Measurements from ENCODE around the gene LYAR. TPM values are rescaled to one million over a fixed set of nuclear protein-coding genes. Genes with fewer than 3 reads are reported as not detected.

LYAR gene
- total and polyA plus RNA-seq, 10 of the 15 experiments (the other 5 are each of a cell fraction or from before 2014, with no cell fraction given) = 18.3 to 85.4 (median 40.1) TPM

- Histone ChIP-seq H3K79me2 (ENCODE audit: control insufficient read depth, insufficient read depth, low read length) (no peaks in the 10 kb centered on the region), H3K27me3 (replicated peaks in 1 of 2; ENCODE audit: control insufficient read depth in 2 of 2, insufficient read depth in 2 of 2, low read length in 1 of 2) (no peaks in the 10 kb centered on the region), H4K20me1 (ENCODE audit: control insufficient read depth, insufficient read depth) (no peaks in the 10 kb centered on the region), H3K9me3 (replicated peaks; ENCODE audit: control insufficient read depth, insufficient read depth, low read length) (no peaks in the 10 kb centered on the region), H2AFZ (ENCODE audit: control insufficient read depth, low read depth, low read length) (no peak overlapping the region), H3K36me3 (ENCODE audit: control insufficient read depth in 2 of 2, insufficient read depth in 2 of 2, low read length in 1 of 2) (peaks cover 0 to 2% of the 10 kb centered on the region in 2 experiments; a peak in 2 of 4 replicates), H3K4me2 (ENCODE audit: control insufficient read depth, insufficient read depth) (no peak overlapping the region), H3K9ac (ENCODE audit: control insufficient read depth, insufficient read depth, low read length) (no peak overlapping the region), H3K4me1 (ENCODE audit: control insufficient read depth, insufficient read depth, low read length) (no peaks in the 10 kb centered on the region), H3K27ac (ENCODE audit: control insufficient read depth, insufficient read depth) (no peak overlapping the region), H3K4me3 (no peak overlapping the region)
- DNase-seq (ENCODE audit: low read depth, low spot score) = no peak
- intact Hi-C loops (cut with micrococcal nuclease; ENCODE audit: unreplicated experiment) (no loop called here), in situ Hi-C loops (cut with MboI) (no loop called here)
- ChIA-PET RAD21 (ENCODE audit: unreplicated experiment) (no interaction called here), POLR2A (no interaction called here), SMC1A (ENCODE audit: uncharacterized antibody, unreplicated experiment) (no interaction called here), CTCF (no interaction called here)
- WGBS (ENCODE audit: insufficient coverage, insufficient replicate concordance, low lambda C conversion rate, missing lambda C conversion rate) = 84% methylated on average over 18 of the region's 18 CpGs
- BruUV-seq (replicated peaks) = no TSS peak
- no peak for TF ChIP-seq STAT3 (IDR thresholded peaks at IDR 0.05; ENCODE audit: low read depth, low read length)
- no peak for TF ChIP-seq ESRRA (IDR thresholded peaks at IDR 0.05; ENCODE audit: low read length)
- TF ChIP-seq NRF1 (conservative IDR thresholded peaks at IDR 0.05; ENCODE audit: low read depth, low read length) = no peak
- TF ChIP-seq BHLHE40 (IDR thresholded peaks at IDR 0.05; ENCODE audit: borderline replicate concordance in 1 of 2, low read depth in 2 of 2, low read length in 1 of 2) = no peak
- TF ChIP-seq E2F4 (IDR thresholded peaks at IDR 0.05; ENCODE audit: low read depth, low read length) = no peak
- TF ChIP-seq, protein P1, sequence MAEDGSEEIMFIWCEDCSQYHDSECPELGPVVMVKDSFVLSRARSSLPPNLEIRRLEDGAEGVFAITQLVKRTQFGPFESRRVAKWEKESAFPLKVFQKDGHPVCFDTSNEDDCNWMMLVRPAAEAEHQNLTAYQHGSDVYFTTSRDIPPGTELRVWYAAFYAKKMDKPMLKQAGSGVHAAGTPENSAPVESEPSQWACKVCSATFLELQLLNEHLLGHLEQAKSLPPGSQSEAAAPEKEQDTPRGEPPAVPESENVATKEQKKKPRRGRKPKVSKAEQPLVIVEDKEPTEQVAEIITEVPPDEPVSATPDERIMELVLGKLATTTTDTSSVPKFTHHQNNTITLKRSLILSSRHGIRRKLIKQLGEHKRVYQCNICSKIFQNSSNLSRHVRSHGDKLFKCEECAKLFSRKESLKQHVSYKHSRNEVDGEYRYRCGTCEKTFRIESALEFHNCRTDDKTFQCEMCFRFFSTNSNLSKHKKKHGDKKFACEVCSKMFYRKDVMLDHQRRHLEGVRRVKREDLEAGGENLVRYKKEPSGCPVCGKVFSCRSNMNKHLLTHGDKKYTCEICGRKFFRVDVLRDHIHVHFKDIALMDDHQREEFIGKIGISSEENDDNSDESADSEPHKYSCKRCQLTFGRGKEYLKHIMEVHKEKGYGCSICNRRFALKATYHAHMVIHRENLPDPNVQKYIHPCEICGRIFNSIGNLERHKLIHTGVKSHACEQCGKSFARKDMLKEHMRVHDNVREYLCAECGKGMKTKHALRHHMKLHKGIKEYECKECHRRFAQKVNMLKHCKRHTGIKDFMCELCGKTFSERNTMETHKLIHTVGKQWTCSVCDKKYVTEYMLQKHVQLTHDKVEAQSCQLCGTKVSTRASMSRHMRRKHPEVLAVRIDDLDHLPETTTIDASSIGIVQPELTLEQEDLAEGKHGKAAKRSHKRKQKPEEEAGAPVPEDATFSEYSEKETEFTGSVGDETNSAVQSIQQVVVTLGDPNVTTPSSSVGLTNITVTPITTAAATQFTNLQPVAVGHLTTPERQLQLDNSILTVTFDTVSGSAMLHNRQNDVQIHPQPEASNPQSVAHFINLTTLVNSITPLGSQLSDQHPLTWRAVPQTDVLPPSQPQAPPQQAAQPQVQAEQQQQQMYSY (CRISPR knock-in tag; IDR thresholded peaks at IDR 0.05) = no peak
- no peak for ATAC-seq
- FAIRE-seq = no peak
Observed at GRCh38 chr4:4321951-4322688, 32.2 kb upstream of the LYAR start.
